ENCODE measurements around the gene C10orf90.

C10orf90 gene

DNA sequence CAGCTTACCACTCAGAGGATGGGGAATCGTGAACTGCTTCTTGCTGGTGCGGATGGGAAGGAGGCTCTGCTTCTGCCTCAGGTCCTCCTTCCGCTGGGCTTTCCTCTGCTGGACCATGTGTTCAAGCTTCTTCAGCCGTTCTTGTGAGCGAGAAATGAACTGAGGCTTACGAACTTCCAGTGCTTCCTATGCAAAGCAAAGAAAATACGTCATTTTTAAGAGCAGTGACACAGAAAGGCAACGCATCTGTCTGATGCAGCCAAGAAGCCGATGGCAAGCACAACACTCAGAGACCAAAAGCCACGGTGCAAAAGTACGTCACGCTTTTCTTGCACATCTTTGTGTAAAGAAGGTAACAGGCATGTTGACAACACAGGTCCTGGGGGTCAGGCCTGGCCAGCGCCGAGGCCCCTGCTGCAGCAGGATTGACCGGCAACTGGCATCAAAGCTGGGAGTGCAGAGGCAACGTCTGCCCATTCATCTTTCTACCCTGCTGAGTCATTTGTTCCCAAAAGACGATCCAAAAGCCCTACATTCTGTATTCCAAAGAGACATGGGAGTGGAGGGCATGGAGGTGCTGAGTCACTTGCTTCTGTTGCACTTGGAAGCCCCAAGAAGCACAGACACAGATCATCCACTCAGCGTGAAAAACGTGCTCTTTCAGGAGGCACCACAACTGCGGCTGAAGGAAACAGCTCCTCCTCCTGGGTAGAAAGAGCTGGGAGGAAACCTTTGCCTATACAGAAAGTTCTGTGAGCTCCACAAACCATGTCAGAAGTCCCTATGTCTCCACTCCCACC, 211.3 kb downstream of the C10orf90 start:
- no peak for DNase-seq (ENCODE audit: low spot score)

DNA sequence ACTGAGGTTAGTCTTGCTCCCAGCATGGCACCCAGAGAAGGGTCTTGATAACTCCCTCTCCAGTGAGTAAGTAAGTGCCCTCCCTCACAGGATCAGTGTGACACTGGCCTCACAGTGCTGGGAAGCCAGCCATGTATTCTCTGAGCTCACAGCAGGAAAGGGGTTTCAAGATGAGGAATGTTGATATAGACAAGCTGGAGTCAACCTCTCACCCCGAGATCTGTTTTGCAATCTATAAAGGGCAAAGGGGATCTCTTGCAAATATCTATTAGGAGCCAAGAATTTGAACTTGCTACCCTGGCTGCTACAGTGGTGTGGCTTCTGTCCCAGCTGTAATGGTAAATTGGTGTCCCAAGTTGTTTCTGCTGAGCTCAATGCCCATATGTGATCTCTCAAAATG, 212.0 kb downstream of the C10orf90 start:
- no peak for DNase-seq (ENCODE audit: low spot score)

DNA sequence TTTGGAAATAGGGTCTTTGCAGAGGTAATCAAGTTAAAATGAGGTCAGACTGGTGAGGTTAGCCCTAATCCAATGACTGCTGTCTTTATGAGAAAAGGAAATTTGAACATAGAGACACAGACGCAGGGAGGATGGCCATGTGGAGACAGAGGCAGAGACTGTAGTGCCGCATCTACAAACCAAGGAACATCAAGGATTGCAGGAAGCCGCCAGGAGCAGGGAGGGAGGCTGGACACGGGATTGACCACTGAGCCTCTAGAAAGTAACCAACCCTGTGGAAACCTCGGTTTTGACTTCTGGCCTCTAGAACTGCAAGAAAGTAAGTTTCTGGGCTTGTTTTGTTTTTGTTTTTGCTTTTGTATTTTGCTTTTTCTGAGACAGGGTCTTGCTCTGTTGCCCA, 213.9 kb downstream of the C10orf90 start:
- DNase-seq (ENCODE audit: low spot score), result no peak

DNA sequence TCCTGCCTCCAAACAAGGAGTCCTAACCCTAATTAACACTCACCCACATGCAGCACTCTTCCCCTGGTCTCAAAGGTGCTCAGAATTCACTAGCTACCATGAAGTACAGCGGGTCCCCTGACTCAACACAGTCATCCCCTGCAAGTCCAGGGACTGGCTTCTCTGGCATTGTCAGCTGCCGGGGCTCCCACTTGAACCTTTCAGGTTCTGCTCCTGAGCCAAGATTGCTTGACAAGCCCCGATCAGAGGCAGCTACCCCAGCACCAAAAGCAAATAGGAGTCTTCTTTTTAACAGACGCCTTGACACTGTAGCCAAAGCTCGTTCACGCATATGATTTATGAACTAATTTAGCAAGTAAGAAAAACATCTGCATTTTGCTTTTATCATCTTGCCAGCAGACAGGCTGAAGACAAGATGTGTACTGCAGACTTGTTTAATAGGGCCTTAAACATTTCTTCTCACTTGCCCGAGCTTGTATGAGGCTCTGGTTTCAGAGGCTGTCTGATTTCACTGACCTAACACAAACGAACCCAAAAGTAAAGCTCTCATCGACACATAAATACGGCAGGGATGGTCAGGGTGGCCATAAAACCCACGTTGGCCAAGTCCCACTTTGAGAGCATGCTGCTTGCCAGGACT, 214.6 kb downstream of the C10orf90 start:
- DNase-seq (ENCODE audit: low spot score), result no peak

DNA sequence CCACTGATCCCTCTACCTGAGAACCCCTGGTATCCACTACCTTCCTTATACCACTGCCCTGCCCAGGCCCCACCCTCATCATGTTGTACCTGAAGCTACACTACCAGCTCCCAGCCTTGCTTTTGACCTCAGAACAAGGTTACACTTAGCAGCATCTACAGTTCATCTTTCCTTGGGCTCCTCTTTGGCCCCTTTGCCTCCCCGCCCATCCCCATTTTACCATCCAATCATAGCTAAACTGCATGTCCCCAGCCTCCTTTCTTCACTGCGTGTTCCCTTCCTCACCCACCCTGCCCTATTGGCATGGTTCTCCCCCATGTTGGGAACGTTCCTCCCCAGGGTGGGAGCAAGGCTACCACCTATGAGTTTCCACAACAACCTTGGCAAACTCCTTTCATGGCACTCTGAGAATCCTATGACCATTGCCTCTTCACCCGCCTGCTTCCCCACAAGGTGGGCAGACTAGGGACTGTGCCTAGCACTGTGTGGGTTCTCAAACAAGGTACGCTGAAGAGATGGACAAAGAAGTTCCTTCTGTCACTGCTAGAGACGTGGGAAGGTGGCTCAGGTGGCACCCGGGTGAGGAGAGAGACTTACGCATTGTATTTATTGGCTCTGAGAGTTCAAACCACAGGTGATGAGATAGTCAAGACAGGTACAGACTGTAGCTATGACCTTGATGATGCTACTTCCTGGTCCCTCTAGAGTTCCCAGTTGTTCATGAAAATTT, 215.3 kb downstream of the C10orf90 start:
- DNase-seq (ENCODE audit: low spot score), result no peak

DNA sequence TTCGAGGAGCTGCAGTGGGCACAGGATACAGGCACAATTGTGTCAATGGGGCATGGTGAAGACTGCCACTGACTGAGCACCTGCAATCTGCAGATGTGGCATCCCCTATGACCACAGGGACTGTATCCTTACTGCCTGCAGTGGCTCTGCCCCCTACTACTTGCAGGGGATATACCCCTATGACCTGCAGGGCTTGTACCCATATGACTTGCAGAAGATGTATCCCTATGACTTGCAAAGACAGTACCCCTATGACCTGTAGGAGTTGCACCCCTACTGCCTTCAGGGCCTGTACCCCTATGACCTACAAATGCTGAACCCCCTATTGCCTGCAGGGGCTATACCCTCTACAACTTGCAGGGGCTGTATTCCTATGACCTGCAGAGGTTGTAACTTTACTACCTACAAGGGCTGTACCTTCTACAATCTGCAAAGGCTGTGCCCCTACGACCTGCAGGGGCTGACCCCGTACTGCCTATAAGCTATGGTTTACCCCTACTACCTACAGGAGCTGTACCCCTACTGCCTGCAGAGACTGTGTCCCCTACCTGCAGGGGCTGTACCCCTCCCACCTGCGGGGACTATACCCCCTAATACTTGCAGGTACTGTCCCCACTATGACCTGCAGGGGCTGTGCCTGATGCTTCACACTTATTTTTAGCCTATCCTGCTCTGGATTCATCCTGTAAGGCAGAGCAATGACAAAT, 216.3 kb downstream of the C10orf90 start:
- no peak for DNase-seq (ENCODE audit: low spot score)

DNA sequence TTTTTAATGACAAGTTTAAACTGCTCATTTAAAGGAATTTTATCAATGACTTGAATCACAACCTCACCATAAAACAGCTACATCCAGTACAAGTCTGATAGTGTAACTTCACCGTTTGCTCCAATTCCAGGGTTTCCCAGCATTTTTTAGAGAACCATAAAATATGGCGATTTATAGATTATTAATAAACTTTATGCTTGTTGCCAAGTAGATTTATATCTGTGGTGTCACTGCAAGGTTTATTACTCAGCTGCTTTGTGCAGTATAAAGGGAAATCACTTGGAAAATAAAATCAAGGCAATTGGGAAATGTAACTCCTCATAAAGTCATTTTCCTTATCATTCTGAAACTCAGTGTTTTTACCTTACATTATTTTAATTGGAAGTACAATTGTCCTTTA, 218.2 kb downstream of the C10orf90 start:
- DNase-seq (ENCODE audit: low spot score), result no peak

DNA sequence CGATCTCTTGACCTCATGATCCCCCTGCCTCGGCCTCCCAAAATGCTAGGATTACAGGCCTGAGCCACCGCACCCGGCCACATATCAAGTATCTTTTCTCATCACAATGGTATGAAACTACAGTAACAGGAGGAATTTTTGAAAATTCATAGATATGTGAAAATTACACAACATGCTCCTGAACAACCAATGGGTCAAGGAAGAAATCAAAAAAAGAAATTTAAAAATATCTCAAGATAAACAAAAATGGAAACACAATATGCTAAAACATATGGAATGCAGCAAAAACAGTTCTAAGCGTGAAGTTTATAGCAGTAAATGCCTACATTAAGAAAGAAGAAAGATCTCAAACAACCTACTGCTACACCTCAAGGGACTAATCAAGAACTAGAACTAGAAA, 222.4 kb downstream of the C10orf90 start:
- DNase-seq (ENCODE audit: low spot score), result no peak

DNA sequence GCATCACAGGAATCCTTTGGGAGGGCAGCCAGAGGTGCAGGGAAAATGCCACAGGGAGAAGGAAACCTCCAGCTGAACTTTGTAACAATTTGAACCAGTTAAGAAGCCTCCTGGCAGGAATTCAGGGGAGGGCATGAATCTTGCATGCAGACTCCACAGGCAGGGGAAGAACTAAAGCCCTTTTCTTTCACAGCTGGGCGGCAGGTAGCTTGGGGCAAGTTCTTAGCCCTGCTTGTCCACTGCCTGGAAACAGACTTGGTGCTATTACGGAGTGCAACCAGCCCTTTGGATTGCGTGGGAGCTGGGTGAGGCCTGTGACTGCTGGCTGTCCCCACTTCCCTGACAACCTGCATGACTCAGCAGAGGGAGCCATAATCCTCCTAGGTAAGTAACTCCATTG, 230.6 kb downstream of the C10orf90 start:
- DNase-seq (ENCODE audit: low spot score), result no peak

DNA sequence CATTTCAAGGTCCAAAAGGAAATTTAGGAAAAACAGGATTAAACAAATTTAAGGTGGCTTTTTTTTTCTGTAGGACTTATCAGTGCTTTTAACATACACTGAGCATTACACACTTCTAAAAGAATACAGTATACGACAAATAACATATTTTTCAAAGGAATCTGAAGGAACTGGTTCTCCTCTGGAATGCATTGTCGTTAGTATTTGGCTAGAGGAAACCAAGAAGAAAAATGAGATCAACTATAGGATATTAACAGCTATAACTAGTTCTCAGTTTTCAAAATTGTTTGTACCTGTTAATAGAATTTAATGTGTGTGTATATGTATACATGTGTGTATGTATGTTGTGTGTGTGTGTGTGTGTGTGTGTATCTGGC, 232.1 kb downstream of the C10orf90 start:
- no peak for DNase-seq (ENCODE audit: low spot score)

DNA sequence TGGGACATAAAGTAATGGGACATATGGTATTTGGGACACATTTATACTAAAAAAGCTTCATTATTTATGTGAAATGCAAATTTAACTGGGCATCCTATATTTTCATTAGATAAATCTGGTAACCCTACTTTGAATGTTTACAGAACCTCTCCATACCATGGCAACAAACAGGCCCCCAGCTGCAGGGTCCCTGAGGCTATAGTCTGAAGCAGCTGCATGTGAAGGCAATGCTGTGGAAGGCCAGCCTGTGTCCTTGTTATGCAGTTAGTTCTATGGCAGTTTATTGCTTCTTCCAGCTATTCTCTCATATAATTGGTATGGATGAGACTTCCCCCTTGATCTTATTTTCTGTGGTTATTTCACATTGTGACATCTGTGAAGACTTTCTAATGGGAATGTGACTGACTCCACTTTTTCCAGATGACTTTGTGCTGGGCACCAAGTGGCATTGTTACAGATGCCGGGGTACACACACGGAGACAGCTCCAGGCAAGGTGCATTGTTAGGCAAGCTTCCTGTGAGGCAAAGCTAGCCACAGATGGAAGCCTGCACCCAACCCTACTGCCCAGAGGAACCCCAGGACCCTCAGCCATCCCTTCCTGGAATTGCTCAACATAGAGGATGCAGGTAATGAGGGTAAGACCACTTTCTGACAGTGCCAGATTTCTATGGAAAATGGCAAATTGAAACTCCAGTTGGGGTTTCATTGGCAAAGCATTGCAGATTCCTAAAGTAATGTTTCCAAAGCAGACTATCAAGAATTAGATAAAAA, 232.7 kb downstream of the C10orf90 start:
- no peak for DNase-seq (ENCODE audit: low spot score)

DNA sequence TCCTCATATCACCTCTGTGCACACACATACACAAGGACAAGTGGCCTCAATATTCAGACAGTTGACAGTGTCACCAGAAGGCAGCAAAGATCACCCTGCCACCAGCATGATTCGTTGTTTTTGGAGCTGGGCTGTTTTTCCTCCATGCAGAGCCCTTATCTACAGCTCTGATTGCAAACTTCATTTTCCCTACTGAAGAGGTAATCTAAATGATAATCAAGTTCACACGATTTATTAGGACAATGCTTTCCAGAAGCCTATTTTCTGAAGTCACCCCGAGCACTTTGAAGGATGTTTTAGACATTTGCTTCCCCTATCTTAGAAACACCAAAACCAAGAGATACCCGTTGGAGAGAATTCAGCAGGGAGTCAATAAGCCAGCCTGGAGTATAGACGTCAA, 236.3 kb downstream of the C10orf90 start:
- DNase-seq (ENCODE audit: low spot score), result no peak

DNA sequence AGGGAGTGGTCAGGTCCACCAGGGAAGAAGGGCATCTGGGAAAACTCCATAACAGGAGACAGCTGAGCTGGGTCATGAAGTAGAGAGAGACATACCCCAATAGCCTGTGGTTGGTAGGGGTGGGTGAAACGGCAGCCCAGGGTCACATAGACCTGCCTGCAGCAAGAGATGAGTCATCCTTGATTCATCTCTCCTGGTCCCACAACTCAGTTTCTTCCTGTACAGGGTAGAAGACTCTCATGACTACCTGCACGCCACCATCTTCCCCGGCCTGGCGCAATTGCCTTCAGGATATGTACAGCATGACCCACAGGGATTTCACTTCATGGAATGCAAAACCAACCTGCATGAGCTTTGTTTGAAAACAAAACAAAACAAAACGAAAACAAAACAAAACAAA, 237.1 kb downstream of the C10orf90 start:
- DNase-seq (ENCODE audit: low spot score), result no peak

DNA sequence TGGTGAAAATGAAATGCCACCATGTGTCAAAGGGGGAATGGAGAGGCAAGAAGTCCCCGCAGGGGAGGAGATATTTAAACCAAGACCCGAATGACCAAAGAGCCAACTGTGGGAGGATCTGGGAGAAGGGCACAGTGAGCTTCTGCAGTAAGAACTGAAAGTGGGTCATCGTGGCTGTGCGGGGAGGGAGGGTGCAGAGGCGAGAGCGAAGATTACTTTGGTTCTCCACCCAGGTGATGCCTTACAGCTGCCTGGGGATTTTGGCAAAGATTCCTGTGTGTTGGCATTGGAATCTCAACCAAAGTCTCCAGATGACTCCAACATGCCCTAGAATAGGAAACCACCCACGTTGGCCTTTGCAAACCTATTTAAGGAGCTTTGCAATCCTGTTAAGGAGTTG, 238.0 kb downstream of the C10orf90 start:
- DNase-seq (ENCODE audit: low spot score), result no peak

DNA sequence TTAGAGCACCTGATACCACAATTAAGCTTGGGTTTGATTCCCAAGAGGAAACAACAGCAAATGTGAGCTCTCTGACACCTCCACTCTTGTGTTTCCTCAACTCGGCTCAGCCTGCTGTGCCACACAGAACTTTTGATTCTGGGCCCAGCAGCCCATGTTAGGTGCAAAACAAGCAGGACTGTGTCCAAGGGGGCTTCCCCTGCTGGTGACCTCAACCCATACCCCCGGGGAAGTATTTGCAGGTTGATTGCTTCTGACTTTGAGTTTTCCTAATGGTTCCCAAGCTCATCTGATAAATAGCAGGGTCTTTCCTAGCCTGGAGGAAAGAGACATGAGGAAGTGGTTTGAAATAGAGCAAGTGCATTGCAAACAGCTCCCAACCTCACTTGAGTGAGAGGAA, 238.7 kb downstream of the C10orf90 start:
- no peak for DNase-seq (ENCODE audit: low spot score)

DNA sequence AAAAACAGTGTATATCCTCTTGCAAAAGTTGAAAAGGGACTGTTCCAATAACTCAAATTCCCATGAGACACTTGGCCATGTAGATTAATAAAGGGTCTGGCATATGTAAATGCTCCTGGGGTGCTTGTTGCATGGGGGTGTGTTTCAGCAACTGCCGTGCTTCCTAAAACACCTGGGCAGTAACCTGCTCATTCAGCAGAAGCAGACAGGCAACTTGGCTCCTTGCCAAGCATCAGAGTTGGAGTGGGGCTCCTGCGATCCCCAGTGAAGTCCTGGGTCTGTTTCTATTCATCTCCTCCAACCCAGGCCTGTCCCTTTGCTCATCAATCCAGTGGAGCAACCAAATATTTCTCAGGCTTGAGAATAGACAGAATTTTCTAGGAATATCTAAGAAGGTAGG, 240.0 kb downstream of the C10orf90 start:
- DNase-seq (ENCODE audit: low spot score), result no peak

DNA sequence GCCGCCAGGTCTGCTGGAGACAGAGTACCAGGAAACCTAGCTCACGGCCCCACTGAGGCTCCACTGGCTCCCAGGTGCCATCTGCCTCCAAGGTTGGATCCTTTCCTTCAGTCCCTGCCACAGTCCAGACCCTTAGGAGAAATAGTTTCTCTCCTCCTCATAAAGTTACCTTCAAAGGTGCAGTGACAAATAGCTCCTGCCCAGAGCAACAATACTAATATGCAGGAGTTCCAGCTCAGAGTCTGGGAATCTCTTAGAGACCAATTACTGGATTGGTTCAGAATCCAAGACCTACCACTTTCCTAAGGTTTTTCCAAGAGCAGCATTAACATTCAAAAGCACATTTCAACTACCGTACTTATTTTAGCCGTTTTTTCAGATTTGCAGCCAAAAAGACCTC, 241.2 kb downstream of the C10orf90 start:
- DNase-seq (ENCODE audit: low spot score), result no peak

DNA sequence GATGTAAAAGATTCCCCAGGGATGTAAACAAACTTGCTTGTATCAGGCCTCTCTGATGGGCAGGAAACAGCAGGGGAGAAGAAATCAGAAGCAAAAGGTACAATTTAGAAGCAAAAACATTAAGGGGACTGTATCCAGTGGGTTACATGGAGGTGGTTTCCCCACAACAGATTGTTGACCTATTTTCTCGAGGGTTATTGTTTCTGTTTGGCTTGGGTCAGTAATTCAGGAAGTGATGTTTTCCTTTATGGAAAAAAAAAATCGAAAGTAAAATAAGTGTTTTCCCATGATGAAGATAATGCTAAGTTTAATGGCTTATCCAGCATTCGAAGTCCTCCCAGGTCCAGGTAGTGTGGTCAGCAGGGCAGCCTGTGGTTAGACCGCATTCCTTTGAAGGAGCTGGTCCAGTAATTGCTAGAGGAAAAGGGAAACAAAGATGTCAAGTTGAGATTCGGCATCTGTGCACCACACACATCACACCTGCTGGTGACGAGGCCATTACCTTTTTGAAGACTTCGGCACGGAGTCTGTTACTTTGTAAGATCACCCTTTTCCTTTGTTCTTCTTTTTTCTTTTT, 244.9 kb downstream of the C10orf90 start:
- DNase-seq (ENCODE audit: low spot score), result no peak

DNA sequence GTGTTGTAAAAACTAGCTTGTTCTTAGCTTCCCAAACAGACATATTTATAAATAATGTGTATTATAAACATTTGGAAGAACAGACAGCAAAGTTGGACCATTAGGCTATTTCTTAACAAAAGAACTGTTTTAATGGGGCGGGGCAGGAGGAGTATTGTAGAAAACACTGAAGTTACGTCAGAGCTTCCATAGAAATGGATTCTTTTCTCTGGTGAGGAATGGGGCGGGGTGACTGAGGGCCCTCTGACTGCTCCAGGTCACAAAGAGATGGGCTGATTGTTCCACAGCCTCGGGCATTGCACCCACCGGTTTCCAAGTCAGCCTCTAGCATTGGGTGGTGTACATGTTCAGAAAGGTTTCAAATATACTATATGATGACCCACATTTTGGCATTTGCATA, 245.5 kb downstream of the C10orf90 start:
- DNase-seq (ENCODE audit: low spot score), result no peak

DNA sequence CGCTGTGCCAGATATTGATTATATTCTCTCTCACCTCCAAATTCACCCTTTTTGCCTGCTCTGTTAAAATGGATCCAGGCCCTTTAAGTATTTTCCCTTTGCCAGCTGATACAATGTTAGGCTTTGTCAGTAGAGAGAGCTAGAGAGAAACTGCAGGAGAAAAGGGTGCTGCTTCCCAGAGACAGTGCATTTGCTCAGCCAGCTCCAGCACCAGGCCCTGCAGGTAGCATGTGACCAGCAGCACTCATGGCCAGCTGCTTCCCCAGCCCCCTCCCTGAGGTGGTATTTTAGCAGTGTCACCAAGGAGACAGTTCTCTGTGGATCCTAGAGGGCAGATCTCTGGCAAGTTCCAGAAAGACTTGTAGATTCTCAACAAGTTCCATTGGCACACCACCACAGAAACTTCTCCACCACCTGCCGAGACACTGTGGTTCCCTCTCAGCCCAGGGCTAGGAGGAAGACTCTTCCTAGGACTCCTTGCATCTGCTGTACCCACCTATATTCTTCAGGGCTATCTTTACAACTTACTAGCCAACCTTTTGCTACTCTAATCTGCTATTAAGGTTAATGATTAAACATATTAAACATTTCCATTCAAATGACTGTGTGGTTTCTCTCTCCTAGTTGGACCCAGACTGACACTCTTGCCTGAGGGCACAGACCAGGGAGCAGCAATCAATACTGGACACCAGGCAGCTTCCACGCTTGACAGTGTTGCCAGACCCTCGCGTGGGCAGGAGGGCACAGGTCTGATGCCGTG, 246.6 kb downstream of the C10orf90 start:
- DNase-seq (ENCODE audit: low spot score), result no peak

DNA sequence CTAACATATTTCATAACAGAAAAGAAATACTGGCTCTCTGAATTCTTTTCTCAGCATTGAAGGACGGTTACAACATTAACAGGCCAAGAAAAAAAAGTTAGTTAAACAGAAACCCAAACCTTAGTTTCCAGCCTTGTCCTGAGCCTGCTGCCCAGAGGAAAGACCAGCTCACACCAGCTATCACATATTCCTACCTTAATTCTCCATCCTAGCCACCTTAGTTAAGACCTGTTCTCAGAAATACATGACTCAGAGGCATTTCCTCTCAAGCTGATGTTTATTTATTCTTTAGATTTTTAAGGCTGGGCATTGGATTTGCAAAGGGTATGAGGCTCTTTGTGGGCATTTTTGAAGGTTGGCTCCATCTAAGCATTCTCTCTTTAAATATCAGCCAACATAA, 247.9 kb downstream of the C10orf90 start:
- DNase-seq (ENCODE audit: low spot score), result no peak
